Mucosa of descending colon (tissue), 3 donors: Measurements from ENCODE around the gene CFAP61. TPM values are rescaled to one million over a fixed set of nuclear protein-coding genes. Genes with fewer than 3 reads are reported as not detected.

Experiments used
- ATAC-seq: fragments of 200-7000 bp; cut with Tn5 transposase; one replicate; pipeline ENCODE4 v1.9.1; 2020; ENCODE audit warnings: mild to moderate bottlenecking, moderate library complexity
- DNase-seq, 3 donors: peaks; one replicate each; pipeline ENCODE4 v3.0.0-alpha.2; 2020
- H3K36me3 ChIP-seq: fragments of 200-600 bp; one replicate; pipeline ENCODE4 v1.8.0; 2021; ENCODE audit warnings: low read depth, mild to moderate bottlenecking
- H3K4me1 ChIP-seq: fragments of 200-600 bp; one replicate; pipeline ENCODE4 v1.8.0; 2021; ENCODE audit warnings: low read depth, mild to moderate bottlenecking
- H3K4me3 ChIP-seq: fragments of 200-600 bp; one replicate; pipeline ENCODE4 v1.8.0; 2021; ENCODE audit warnings: mild to moderate bottlenecking
- H3K9me3 ChIP-seq: fragments of 200-600 bp; one replicate; pipeline ENCODE4 v1.8.0; 2021; ENCODE audit warnings: mild to moderate bottlenecking
- intact Hi-C, 2 donors: fragments of 100-400 bp; cut with DNase I in 1 of 2; cut with micrococcal nuclease in 1 of 2; formaldehyde crosslinking; loops; one replicate each; pipeline versions ENCODE4 v1.11.0 to v1.11.1; 2022; cut with DNase I, micrococcal nuclease
- total RNA-seq, 3 donors: library from RNA; stranded (reverse); fragmentation: NEBNext Ultra II Directional in 2 of 3; extraction: Animal tissue kit (Norgen Biotek cat#: 25700) in 2 of 3; gene quantifications; one replicate each; pipeline versions ENCODE4 v1.2.1 to v1.2.4, GENCODE V29; 2021 to 2023
- TF ChIP-seq, protein P1 (sequence below): fragments of 200-600 bp; IDR thresholded peaks from one replicate; pipeline ENCODE4 v1.8.0; 2022; ENCODE audit warnings: antibody characterized with exemption, mild to moderate bottlenecking
- donor health status: DM: no; HTN: no; CAD: no; lungs with moderate emphysema.
- donor health status: DM: no; HTN: no; CAD: no.
- donor health status: DM: no; HTN: yes; CAD: no.

CFAP61 gene
- total RNA-seq, 3 donors from 2014 or later = 0.35 to 0.79 TPM; not detected in 1

- Histone ChIP-seq H3K9me3 (no peaks in the 10 kb centered on the region), H3K36me3 (no peaks in the 10 kb centered on the region), H3K4me1 (no peaks in the 10 kb centered on the region), H3K4me3 (no peak overlapping the region)
- ATAC-seq (no peak), DNase-seq (no peak)
- intact Hi-C loops = no loop called here
- TF ChIP-seq, protein P1, sequence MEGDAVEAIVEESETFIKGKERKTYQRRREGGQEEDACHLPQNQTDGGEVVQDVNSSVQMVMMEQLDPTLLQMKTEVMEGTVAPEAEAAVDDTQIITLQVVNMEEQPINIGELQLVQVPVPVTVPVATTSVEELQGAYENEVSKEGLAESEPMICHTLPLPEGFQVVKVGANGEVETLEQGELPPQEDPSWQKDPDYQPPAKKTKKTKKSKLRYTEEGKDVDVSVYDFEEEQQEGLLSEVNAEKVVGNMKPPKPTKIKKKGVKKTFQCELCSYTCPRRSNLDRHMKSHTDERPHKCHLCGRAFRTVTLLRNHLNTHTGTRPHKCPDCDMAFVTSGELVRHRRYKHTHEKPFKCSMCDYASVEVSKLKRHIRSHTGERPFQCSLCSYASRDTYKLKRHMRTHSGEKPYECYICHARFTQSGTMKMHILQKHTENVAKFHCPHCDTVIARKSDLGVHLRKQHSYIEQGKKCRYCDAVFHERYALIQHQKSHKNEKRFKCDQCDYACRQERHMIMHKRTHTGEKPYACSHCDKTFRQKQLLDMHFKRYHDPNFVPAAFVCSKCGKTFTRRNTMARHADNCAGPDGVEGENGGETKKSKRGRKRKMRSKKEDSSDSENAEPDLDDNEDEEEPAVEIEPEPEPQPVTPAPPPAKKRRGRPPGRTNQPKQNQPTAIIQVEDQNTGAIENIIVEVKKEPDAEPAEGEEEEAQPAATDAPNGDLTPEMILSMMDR = no peak
Observed at GRCh38 chr20:20393207-20394120, 341.1 kb downstream of the CFAP61 start.

GRCh38 chr20:20395087-20395486 lies 342.8 kb downstream of the CFAP61 start:
- H3K4me3 ChIP-seq = no peak overlapping the region
- ATAC-seq (no peak), DNase-seq (no peak)
- H3K36me3 ChIP-seq = no peaks in the 10 kb centered on the region
- H3K4me1 ChIP-seq = peaks cover 2% of the 10 kb centered on the region
- no peaks in the 10 kb centered on the region for H3K9me3 ChIP-seq
- intact Hi-C loops = no loop called here
- TF ChIP-seq, protein P1 = no peak

- Histone ChIP-seq H3K4me1 (peaks cover 2% of the 10 kb centered on the region), H3K9me3 (no peaks in the 10 kb centered on the region), H3K36me3 (no peaks in the 10 kb centered on the region), H3K4me3 (no peak overlapping the region)
- ATAC-seq = no peak
- intact Hi-C loops = no loop called here
- no peak for DNase-seq
- TF ChIP-seq, protein P1 = no peak
Observed at GRCh38 chr20:20395903-20396568, 343.7 kb downstream of the CFAP61 start.

GRCh38 chr20:20396794-20397193 lies 344.5 kb downstream of the CFAP61 start:
- TF ChIP-seq, protein P1 = no peak
- H3K4me1 ChIP-seq = peaks cover 2% of the 10 kb centered on the region
- H3K4me3 ChIP-seq = no peak overlapping the region
- no peak for ATAC-seq
- intact Hi-C loops = no loop called here
- H3K36me3 ChIP-seq = no peaks in the 10 kb centered on the region
- H3K9me3 ChIP-seq = no peaks in the 10 kb centered on the region
- no peak for DNase-seq

GRCh38 chr20:20398123-20398522 lies 345.8 kb downstream of the CFAP61 start:
- intact Hi-C loops = no loop called here
- H3K9me3 ChIP-seq = no peaks in the 10 kb centered on the region
- no peaks in the 10 kb centered on the region for H3K36me3 ChIP-seq
- peaks cover 2% of the 10 kb centered on the region for H3K4me1 ChIP-seq
- no peak overlapping the region for H3K4me3 ChIP-seq
- TF ChIP-seq, protein P1 = no peak
- DNase-seq (no peak), ATAC-seq (no peak)
